Cerebellar cortex (tissue), 1 donor: Measurements from ENCODE around the gene GOLT1A.
"Not testable (repeated sequence)": the region's sequence is repeated elsewhere in the genome, so short reads cannot be mapped to it uniquely, and the experiment has no call there.

Experiments
- DNase-seq: peaks from one replicate; pipeline ENCODE4 v3.0.0-alpha.2; 2015; ENCODE audit warnings: low spot score

Gene GOLT1A

DNA sequence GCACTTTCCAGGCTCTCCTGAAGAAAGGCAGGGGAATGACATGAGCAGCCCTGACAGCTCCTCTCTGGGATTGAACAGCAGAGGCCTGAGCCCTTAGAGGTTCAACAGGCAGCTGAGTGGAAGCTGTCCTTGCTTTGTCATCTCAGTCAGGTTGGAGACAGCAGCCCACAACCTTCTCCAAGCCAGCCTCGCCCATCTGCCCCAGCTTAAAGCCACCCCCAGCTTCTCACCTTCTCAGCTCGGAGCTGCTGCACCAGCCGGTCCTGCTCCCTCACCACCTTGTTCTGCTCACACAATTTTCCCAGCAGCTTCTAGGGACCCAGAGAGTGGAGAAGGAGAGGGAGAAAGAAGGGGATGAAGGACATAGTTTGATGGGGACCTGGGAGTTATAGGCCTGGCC, 35.2 kb upstream of the GOLT1A start:
- no peak for DNase-seq

DNA sequence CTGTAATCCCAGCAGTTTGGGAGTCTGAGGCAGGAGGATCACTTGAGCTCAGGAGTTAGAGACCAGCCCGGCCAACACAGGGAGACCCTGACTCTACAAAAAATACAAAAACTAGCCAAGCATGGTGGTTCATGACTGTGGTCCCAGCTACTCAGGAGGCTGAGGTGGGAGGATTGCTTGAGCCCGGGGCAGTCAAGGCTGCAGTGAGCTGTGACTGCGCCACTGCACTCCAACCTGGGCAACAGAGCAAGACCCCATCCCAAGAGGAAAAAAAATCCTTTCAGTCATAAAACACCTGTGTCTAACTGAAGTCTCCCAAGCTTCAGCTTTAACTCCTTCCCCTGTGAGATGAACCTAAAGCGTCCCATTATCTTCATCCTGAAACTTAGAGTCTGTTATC, 33.1 kb upstream of the GOLT1A start:
- DNase-seq = no peak

DNA sequence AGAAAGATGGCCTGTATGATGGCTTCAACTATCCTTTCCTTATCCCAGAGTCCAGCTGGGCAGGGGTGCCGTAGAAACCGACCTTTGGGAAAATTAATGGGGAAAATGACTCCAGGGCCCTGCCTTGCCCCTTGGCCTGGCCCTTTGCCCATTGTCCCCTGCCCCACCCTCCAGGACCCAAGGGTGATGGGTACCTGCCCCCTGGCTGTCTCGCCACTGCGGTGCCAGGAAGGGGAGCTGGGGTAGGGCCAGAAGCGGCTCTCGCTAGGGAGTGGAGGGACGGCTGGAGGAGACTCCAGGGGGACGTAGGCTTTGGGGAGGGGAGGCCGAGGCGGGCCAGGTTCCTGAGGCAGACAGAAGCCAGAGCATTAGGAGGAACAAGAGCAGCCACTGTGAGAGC, 29.1 kb upstream of the GOLT1A start:
- DNase-seq = no peak

DNA sequence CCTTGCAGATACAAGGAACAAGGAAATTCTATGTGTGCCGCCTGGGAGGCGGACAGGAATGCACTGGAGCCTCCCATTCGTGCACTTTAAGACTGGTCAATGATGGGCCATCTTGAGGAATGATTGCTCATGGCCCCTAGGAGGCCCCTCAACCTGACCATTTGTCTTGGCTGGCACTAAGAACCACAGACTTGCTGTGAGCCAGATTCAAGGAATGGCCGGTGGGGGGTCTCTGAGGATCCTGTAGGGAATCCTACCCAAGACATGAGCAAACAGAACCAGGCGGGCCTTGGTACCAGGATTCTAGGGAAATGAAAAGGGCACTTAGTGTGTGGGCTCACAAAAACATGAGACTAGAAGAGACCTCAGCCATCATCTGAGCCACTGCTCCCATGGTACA, 28.1 kb upstream of the GOLT1A start:
- no peak for DNase-seq

DNA sequence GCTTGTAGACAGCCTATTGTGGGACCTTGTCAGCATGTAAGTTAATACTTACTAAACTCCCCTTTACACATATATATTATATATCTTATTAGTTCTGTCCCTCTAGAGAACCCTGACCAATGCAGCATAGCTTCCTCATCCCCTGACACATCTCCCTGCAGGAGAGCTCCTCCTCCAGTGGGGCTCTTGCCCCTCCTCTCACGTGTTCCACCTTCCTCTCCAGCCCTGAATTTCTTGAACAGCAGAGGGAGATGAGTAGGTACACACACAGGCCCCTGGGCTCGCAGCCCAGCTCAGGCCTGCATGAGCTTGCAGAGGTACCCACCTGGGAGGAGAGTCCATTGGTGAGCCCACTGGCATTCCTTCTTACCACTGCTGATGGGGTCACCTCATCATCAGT, 27.3 kb upstream of the GOLT1A start:
- no peak for DNase-seq

DNA sequence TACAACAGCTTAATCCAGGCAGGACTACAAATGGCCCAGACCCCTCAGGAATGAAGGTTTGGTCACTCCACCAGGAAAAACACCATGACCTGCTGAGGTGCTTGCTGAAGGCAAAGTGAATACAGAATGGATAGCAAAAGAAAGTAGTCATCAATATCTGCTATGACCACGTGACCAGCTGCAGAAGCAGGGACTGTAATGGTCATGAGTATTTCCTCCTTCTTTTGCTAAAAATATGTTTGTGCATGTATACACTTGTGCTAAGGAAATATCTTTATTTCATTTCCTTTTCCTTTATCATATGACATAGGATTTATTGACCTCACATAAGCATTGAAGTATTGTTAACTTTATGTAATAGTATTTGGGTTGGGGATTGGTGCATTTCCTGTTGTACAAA, 26.4 kb upstream of the GOLT1A start:
- no peak for DNase-seq

DNA sequence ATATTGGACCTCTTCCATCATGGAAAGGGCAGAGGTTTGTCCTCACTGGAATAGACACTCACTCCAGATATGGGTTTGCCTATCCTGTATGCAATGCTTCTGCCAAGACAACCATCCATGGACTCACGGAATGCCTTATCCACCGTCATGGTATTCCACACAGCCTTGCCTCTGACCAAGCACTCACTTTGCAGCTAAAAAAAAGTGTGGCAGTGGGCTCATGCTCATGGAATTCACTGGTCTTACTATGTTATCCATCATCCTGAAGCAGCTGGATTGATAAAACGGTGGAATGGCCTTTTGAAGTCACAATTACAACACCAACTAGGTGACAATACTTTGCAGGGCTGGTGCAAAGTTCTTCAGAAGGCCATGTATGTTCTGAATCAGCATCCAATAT, 25.6 kb upstream of the GOLT1A start:
- DNase-seq = not testable (repeated sequence)

DNA sequence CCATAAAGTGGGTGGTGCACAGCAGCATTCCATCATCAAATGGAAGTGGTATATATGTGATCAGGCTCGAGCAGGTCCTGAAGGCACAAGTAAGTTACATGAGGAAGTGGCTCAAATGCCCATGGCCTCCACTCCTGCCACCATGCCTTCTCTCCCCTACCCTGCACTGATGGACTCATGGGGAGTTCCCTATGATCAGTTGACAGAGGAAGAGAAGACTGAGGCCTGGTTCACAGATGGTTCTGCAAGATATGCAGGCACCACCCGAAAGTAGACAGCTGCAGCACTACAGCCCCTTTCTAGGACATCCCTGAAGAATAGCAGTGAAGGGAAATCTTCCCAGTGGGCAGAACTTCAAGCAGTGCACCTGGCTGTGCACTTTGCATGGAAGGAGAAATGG, 24.7 kb upstream of the GOLT1A start:
- DNase-seq = not testable (repeated sequence)

DNA sequence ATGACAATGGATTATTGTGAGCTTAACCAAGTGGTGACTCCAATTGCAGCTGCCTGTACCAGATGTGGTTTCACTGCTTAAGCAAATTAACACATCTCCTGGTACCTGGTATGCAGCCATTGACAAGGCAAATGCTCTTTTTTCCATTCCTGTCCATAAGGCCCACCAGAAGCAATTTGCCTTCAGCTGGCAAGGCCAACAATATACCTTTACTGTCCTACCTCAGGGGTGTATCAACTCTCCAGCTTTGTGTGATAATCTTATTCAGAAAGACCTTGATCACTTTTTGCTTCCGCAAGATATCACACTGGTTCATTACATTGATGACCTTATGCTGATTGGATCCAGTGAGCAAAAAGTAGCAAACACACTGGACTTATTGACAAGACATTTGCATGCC, 23.7 kb upstream of the GOLT1A start:
- DNase-seq = not testable (repeated sequence)

DNA sequence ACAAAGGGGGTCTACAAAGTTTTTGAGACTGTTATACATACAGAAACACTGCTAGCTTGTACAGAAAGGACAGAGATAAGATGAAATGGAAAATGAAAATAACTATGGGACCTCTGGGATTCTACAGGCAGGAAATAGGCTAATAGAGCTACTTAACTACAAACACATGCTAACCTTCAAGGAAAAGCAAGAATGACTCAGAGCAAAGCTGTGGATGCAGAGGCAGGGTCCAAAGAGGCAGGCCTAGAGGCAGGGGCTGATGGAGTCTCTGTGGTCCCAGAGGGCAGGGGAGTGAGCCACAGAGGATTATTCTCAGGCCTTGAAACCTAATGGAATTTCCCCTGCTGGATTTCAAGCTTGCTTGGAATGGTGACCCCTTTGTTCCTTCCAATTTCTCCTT, 18.7 kb upstream of the GOLT1A start:
- DNase-seq = no peak

DNA sequence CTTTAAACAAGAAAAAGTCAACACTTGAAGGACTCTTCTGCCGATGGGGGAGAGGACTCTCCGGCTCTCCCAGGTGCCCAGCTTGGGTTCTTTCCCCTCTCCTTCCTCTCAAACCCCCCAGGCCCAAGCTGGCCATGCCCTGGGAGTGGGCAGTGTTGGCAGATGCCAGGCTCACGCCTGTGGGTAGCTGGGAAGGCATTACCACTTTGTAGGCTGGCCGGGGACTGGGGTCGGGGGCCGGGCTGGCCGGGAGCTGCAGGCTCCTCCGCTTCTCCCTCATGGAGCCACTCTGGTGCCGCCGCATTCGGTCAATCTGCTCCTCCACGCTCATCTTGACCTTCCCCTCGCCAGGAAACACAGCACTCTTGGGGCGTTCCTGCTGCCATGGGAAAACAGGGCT, 16.4 kb upstream of the GOLT1A start:
- DNase-seq = no peak

DNA sequence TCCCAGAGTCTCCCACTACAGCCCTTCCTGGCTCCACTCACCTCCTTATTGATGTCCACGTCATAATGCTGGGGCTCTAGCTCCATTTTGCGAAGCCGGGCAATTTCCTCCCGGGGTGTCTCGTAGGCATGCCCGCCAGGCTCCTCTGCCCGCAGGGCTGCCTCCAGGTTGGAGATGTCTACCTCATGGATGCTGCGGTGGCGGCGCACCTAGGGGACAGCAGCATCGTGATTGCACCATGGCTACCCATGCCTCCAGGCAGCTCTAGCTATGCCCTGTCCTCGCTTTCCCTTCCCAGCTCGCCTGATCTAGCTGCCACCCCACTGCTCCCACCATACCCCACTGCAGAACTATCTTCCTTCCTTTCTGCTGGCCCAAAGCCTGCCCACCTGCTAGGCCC, 15.1 kb upstream of the GOLT1A start:
- DNase-seq = no peak

DNA sequence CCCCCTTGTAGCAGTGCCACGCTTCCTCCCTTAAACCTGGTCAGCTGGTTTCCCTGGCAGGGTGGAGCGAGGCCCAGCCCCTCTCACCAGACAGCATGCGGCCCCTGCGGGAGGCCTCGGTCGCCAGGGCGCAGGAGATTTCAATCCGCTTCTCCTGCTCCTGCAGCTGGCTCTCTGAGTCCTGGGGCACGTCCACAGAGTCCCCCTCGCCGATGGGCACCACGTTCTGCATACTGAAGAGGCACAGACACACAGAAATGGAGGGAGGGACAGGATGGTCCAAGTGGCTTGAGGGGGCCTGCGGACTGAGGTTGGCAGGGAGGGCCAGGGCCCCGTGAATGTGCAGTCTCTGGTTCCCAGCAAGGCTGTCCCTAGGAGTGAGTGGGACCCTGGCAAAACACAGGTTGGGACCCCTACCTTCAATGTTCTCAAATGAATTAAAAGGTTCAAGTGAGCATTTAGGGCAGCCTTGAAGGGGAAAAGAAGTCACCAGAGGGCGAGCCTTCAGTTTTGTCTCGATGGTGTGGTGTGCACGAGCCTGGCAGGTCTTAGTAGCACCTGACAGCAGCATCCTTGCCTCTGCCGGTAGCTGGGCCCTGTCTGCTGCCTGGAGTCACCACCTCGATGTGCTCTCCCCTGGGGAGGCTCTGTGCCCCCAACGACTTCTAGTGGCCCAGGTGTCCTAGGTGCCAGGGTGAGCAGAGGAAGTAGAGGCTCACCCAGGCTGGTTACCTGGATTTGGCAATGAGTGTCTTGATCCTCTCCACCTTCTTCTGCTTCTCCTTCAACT, 14.4 kb upstream of the GOLT1A start:
- DNase-seq = no peak

DNA sequence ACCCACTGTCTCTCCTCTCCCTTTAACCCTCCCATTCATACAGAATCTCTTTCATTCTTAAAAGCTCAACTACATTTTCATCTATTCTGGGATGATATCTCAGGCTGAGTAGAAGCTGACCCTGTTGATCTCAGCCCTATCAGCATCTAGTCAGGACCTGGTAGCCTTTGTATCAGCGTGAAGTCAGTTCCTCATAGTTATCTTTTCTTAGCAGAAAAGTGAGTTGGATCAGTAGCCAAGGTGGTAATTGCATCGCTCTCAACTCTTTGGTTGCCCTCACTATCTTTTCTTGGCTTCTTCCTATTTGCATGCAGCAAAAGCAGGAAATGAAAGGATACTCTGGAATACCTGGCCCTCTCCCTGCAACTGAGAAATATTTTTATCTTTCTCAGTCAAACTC, 13.6 kb upstream of the GOLT1A start:
- no peak for DNase-seq

DNA sequence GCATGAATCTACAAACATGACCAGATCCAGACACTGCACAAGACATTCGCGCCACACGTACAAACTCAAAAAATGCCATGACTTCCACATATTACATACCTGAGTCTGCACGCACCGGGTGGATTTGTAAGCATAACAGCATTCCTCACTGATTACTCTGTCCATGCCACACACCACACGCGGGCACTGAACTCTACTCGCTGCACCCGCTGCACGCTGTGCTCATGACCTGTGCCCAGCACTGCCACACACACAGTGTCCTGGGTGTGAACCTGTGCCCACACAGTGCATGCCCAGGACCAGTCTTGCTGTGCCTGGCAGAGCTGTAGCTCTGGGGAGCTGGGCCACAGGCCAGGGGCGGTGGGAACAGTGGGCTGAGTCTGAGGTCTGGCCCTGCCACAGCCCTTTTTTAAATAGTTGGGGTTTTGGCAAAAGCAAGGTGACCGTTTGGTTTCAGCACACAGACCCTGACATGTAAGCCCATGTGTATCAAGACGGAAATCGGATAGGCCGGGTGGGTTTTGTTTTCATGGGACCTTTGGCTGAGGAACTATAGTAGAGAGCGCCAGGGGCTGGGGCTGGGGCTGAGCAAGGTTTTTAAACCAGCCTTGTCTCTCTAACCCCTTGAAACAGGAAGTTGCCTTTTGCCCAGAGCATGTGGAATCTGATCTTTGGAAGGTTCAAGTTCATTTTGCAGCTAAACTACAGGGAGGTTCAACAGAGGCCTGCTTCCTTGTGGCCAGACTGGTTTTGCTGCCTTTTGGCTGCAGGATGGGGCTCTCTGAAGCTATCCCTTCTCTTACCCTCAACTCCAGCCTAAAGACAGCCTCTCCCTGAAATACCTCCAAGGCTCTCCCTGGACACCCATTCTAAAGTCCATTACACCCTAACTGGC, 12.3 kb upstream of the GOLT1A start:
- DNase-seq = no peak

DNA sequence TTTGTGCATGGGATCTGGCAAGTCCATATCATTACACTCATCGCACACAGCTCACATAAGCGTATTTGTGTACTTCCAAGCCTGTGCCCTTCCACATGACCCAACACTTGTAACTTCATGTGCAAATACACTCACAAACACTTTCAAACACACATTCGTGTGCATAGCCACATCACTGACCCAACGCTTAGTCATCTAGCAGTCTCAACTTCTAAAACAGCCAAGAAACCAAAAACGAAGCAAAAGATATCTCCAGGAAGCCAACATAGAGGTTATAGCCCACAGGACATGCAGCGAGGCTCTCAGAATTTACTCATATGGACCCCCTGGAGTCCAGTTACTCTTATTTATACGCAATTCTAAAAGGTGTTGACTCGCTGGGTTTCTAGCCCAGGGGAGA, 10.9 kb upstream of the GOLT1A start:
- DNase-seq = no peak

DNA sequence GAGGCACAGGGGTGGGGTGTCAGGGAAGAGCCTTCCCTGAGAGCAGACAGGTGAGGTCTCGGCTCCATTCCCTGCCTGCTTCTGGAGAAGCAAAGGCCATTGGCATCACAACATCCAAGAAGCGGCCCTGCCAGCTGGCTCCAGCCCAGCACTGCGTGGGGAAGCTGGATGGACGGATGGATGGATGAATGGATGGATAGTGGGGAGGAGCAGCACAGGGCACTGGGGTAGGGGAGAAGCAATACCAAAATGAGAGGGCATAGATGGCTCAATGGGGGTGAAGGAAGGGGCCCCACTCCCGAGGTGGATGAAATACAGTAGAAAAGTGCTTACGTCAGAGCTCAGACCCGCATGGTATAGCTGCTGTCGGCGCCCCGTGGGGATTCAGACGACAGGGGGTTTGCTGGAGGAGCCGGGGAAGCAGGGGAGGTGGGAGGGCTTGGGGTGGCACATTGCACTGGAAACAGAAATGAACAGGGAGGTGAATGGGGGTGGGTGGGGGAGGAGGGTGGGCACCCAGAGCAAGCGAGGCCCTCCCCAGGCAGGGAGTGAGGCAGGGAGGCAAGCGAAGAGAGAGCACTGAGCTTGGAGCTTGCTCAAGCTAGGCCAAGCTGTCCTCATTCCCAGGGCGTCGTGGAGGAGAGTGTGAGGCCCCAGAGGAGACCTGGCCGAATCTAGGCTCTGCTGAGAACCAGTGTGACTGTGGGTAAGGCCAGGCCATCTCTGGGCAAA, 9.5 kb upstream of the GOLT1A start:
- peak; percentile 28 for DNase-seq

DNA sequence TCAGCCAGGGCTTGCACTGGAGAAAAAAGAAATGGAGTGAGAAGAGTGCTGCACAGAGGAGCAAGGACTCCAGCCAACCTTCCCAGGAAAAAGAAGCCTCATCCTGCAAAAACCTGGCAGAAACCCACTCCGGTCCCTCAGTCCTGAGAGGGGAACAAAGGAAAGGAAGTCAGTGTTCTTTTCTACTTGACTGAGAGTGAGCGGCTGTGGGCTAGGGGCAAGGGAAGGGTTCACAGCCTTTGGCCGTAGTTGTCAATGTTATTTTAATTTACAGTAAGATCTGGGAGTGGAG, 8.9 kb upstream of the GOLT1A start:
- peak; percentile 29 for DNase-seq

DNA sequence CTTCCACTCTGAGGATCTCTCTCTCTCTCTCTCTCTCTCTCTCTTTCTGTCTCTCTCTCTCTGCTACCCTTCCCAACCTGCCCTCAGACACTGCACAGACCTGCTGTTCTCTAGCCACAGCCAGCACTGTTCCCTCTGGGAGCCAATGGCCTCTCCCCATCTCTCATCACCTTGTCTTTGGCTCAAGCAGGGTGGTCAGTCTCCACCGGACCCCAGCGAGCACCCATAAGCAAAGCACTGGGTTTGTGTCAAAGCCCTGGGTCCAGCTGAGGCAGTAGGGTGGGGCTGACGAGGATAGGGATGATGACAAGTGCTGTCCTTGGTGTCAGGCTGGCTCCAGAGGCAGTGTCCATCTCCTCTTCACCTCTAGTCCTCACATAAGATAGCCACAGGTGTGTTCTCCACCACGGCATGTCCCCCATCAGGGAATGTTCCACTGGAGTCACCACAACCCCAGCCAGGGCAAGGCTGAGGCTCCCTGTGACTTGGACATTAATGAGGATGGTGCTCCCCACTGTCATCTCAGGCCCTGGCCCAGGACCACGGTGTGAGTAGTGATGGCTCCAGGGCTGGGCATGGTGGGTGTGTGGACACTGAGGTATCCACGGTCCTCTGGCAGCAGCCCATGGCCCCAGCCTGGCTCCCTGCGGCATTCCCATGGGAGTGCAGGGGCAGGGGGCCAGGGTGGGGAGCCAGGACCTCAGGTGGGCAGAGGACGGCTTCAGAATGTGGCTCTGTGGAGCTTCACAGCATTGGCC, 8.4 kb upstream of the GOLT1A start:
- DNase-seq = no peak

DNA sequence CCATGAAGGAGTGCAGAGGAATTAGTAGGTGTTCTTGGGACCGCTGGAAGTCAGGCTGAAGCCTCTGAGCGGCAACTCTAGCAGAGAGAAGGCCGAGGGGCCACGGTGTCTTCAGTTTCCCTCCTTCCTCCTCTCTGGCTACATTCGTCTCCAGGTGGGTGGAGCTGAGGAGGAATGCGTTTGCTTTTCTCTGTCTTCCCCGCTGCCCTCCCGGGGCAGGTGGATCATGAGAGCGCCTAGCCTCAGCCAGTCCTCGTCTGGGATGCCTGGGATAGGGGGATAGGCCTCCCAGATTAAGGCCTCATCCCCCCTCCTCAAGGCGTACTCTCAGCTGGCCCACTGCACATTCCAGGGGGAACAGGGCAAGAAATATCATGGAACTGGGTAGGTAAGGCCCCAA, 7.5 kb upstream of the GOLT1A start:
- no peak for DNase-seq

DNA sequence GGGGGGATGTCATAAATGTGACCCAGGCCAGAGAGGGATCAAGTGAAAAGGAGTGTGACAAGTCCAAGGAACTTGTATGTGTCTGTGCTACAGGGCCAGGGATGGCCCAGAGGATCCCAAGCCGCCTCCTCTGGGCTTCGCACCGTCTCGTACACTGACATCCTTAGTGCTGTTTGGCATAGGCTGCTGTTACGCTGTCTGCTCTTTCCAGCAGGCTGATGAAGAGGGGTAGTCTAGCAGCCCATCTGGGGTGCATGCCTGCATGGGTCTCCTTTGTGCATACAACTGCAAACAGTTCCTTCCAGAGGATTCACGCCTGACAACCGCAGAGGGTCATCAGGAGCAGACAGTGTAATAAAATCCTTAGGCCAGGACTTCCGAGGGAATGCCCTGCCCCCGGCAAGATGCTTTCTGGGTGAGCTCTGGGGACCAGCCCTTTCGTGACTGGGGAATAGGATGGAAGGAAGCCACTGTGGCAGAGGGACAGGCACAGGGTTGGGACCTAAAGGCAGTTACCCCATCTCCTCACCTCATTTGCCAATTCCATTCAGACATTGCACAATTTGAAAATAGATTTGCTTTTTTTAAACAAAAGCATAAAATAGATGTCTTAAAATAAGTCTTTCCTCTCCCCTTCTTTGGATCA, 6.3 kb upstream of the GOLT1A start:
- DNase-seq = no peak

DNA sequence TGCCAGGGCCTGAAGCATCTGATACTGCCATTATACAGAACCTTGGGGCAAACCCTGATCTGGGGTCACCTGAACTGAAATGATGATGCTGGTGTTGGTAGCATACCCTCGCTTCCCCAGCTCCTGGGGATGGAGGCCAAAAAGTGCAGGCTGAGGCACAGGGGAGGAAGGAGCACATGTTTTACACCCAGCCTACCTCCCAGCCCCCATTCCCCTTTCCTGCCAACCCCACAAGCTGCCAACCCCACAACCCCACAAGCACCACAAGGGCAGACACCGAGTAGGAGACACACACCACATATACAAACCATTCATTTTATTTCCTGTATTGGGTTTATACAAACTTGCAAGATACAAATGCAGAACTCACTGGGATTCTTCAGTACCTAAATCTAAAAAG, 4.8 kb upstream of the GOLT1A start:
- no peak for DNase-seq
